Urinary bladder (tissue), 4 donors: Measurements from ENCODE around the gene ATP8A1. TPM values are rescaled to one million over a fixed set of nuclear protein-coding genes. Genes with fewer than 3 reads are reported as not detected.

ENCODE experiments used
- DNase-seq: peaks from one replicate; pipeline ENCODE4 v3.0.0-alpha.2; 2015; ENCODE audit errors: extremely low spot score
- H3K27ac ChIP-seq: one replicate; pipeline ENCODE4 v1.5.1; 2013; ENCODE audit warnings: low read depth, mild to moderate bottlenecking, moderate library complexity
- H3K36me3 ChIP-seq: one replicate; pipeline ENCODE4 v1.6.1; 2013; ENCODE audit warnings: mild to moderate bottlenecking, moderate library complexity; ENCODE audit not compliant: insufficient read depth
- H3K4me1 ChIP-seq: one replicate; pipeline ENCODE4 v1.6.1; 2013; ENCODE audit warnings: mild to moderate bottlenecking, moderate library complexity; ENCODE audit not compliant: insufficient read depth
- H3K4me3 ChIP-seq: one replicate; pipeline ENCODE4 v1.5.1; 2013; ENCODE audit warnings: low read depth, low read length
- WGBS: extraction: QIAGEN DNeasy Blood & Tissue Kit; methylation state at CpG from one replicate; pipeline ENCODE4 v1.1.7; 2013; 5-methylcytosine and 5-hydroxymethylcytosine counted together
- polyA plus RNA-seq: library from polyadenylated mRNA; stranded (reverse); fragments of 200-250 nt; gene quantifications from one replicate; pipeline ENCODE4 v1.2.3, GENCODE V29; 2013
- total RNA-seq: library from RNA; depleted of rRNA; stranded (reverse); fragments of >200 nt; gene quantifications from one replicate; pipeline ENCODE4 v1.2.3, GENCODE V29; 2014
- donor health status: healthy with polysubstance abuse.
- donor health status: healthy.

The ATP8A1 gene
- total and polyA plus RNA-seq, 2 donors = 3.9 to 59.2 TPM

GRCh38 chr4:42417550-42417949, 239.4 kb downstream of the ATP8A1 start:
- WGBS = 82% methylated on average over 3 of the region's 3 CpGs

GRCh38 chr4:42416017-42416416, 240.9 kb downstream of the ATP8A1 start:
- DNase-seq = no peak
- no peak overlapping the region for H3K27ac ChIP-seq
- H3K4me3 ChIP-seq = no peak overlapping the region
- no peaks in the 10 kb centered on the region for H3K4me1 ChIP-seq
- no peaks in the 10 kb centered on the region for H3K36me3 ChIP-seq
- 51% methylated on average over 3 of the region's 3 CpGs for WGBS

More at GRCh38 chr4:42417550-42417949, 239.4 kb downstream of the ATP8A1 start:
- no peak for DNase-seq
- no peaks in the 10 kb centered on the region for H3K4me1 ChIP-seq
- no peak overlapping the region for H3K27ac ChIP-seq
- H3K36me3 ChIP-seq = no peaks in the 10 kb centered on the region
- H3K4me3 ChIP-seq = no peak overlapping the region

GRCh38 chr4:42415281-42415680, 241.6 kb downstream of the ATP8A1 start:
- DNase-seq = no peak
- Histone ChIP-seq H3K4me3 (no peak overlapping the region), H3K27ac (no peak overlapping the region), H3K4me1 (no peaks in the 10 kb centered on the region), H3K36me3 (no peaks in the 10 kb centered on the region)
- WGBS = 30% methylated on average over 1 of the region's 1 CpG

- Histone ChIP-seq H3K36me3 (no peaks in the 10 kb centered on the region), H3K4me1 (no peaks in the 10 kb centered on the region), H3K27ac (no peak overlapping the region), H3K4me3 (no peak overlapping the region)
- no peak for DNase-seq
- 41% methylated on average over 2 of the region's 2 CpGs for WGBS
Measured at GRCh38 chr4:42412251-42412650, 244.7 kb downstream of the ATP8A1 start.

GRCh38 chr4:42411803-42412202, 245.1 kb downstream of the ATP8A1 start:
- Histone ChIP-seq H3K4me3 (no peak overlapping the region), H3K4me1 (no peaks in the 10 kb centered on the region), H3K27ac (no peak overlapping the region), H3K36me3 (no peaks in the 10 kb centered on the region)
- DNase-seq = no peak
- WGBS = 78% methylated on average over 4 of the region's 4 CpGs

GRCh38 chr4:42410446-42410845, 246.5 kb downstream of the ATP8A1 start:
- Histone ChIP-seq H3K4me1 (no peaks in the 10 kb centered on the region), H3K4me3 (no peak overlapping the region), H3K27ac (no peak overlapping the region), H3K36me3 (no peaks in the 10 kb centered on the region)
- WGBS = 59% methylated on average over 3 of the region's 3 CpGs
- DNase-seq = no peak

- Histone ChIP-seq H3K27ac (no peak overlapping the region), H3K4me3 (no peak overlapping the region), H3K36me3 (no peaks in the 10 kb centered on the region), H3K4me1 (no peaks in the 10 kb centered on the region)
- DNase-seq = no peak
- WGBS = 77% methylated on average over 6 of the region's 6 CpGs
Measured at GRCh38 chr4:42404001-42404400, 252.9 kb downstream of the ATP8A1 start.

GRCh38 chr4:42401171-42401570, 255.7 kb downstream of the ATP8A1 start:
- DNase-seq = no peak
- no peak overlapping the region for H3K4me3 ChIP-seq
- no peak overlapping the region for H3K27ac ChIP-seq
- no peaks in the 10 kb centered on the region for H3K36me3 ChIP-seq
- WGBS = 77% methylated on average over 9 of the region's 9 CpGs
- no peaks in the 10 kb centered on the region for H3K4me1 ChIP-seq

- Histone ChIP-seq H3K27ac (no peak overlapping the region), H3K4me3 (no peak overlapping the region), H3K4me1 (no peaks in the 10 kb centered on the region), H3K36me3 (no peaks in the 10 kb centered on the region)
- WGBS = 24% methylated on average over 10 of the region's 10 CpGs
- DNase-seq = no peak
Measured at GRCh38 chr4:42399393-42399792, 257.5 kb downstream of the ATP8A1 start.

- DNase-seq = no peak
- WGBS = 10% methylated on average over 24 of the region's 24 CpGs
- Histone ChIP-seq H3K27ac (no peak overlapping the region), H3K36me3 (no peaks in the 10 kb centered on the region), H3K4me1 (no peaks in the 10 kb centered on the region), H3K4me3 (peak overlapping the region; percentile 25)
Measured at GRCh38 chr4:42398871-42399331, 258.0 kb downstream of the ATP8A1 start.

GRCh38 chr4:42398171-42398870, 258.6 kb downstream of the ATP8A1 start:
- H3K27ac ChIP-seq = no peak overlapping the region

GRCh38 chr4:42397635-42398170, 259.2 kb downstream of the ATP8A1 start:
- DNase-seq = no peak
- Histone ChIP-seq H3K36me3 (no peaks in the 10 kb centered on the region), H3K27ac (no peak overlapping the region), H3K4me1 (no peaks in the 10 kb centered on the region), H3K4me3 (peak overlapping the region; percentile 25)
- WGBS = under 1% methylated on average over 52 of the region's 52 CpGs

More at GRCh38 chr4:42398171-42398870, 258.6 kb downstream of the ATP8A1 start:
- no peaks in the 10 kb centered on the region for H3K4me1 ChIP-seq
- WGBS = 1% methylated on average over 60 of the region's 60 CpGs
- peak overlapping the region; percentile 25 for H3K4me3 ChIP-seq
- H3K36me3 ChIP-seq = no peaks in the 10 kb centered on the region
- no peak for DNase-seq

GRCh38 chr4:42396752-42397634, 259.9 kb downstream of the ATP8A1 start, which contains the start of gene SHISA3:
SHISA3 (plus strand) TSS chr4:42397488; CDS start chr4:42398057, 569 bp downstream.
- Histone ChIP-seq H3K27ac (no peak within 1 kb of the TSS), H3K4me3 (peak within 1 kb of the TSS; percentile 25), H3K36me3 (no peaks in the 10 kb centered on the region), H3K4me1 (no peaks in the 10 kb centered on the region)
- 3% methylated on average over 61 of the region's 61 CpGs for WGBS
- no peak for DNase-seq
